GM04503 (cell line): ENCODE data around the gene TRPC4AP.
A peak's percentile ranks its signal among the peaks of the same experiment; 100 is the strongest.
"Not testable (repeated sequence)": the region's sequence is repeated elsewhere in the genome, so short reads cannot be mapped to it uniquely, and the experiment has no call there.

Source experiments
- DNase-seq: peaks from one replicate; pipeline ENCODE4 v3.0.0-alpha.2; 2012; ENCODE audit warnings: low read depth

TRPC4AP gene

GRCh38 chr20:35092524-35093266, at the start of gene TRPC4AP:
Gene TRPC4AP (minus strand): TSS chr20:35092807. CDS start chr20:35092781, 26 bp downstream.
- peak; percentile 47 for DNase-seq

- no peak for DNase-seq
Observed at GRCh38 chr20:35135867-35136586, 43.4 kb upstream of the TRPC4AP start.

GRCh38 chr20:35134880-35135279, 42.3 kb upstream of the TRPC4AP start:
- DNase-seq = no peak

GRCh38 chr20:35134472-35134871, 41.9 kb upstream of the TRPC4AP start:
- no peak for DNase-seq

GRCh38 chr20:35133735-35134134, 41.1 kb upstream of the TRPC4AP start:
- DNase-seq = no peak

- no peak for DNase-seq
Observed at GRCh38 chr20:35133031-35133430, 40.4 kb upstream of the TRPC4AP start.

GRCh38 chr20:35131934-35132333, 39.3 kb upstream of the TRPC4AP start:
- DNase-seq = no peak

- DNase-seq = no peak
Observed at GRCh38 chr20:35129647-35130069, 37.1 kb upstream of the TRPC4AP start.

GRCh38 chr20:35125753-35126152, 33.1 kb upstream of the TRPC4AP start:
- DNase-seq = no peak

GRCh38 chr20:35122756-35123405, 30.3 kb upstream of the TRPC4AP start:
- no peak for DNase-seq

GRCh38 chr20:35121186-35121585, 28.6 kb upstream of the TRPC4AP start:
- no peak for DNase-seq

GRCh38 chr20:35120012-35120701, 27.6 kb upstream of the TRPC4AP start:
- no peak for DNase-seq

- no peak for DNase-seq
Observed at GRCh38 chr20:35117629-35118028, 25.0 kb upstream of the TRPC4AP start.

- no peak for DNase-seq
Observed at GRCh38 chr20:35117196-35117595, 24.6 kb upstream of the TRPC4AP start.

GRCh38 chr20:35116258-35116657, 23.7 kb upstream of the TRPC4AP start:
- no peak for DNase-seq

GRCh38 chr20:35115606-35116005, 23.0 kb upstream of the TRPC4AP start:
- DNase-seq = no peak

- not testable (repeated sequence) for DNase-seq
Observed at GRCh38 chr20:35112276-35112675, 19.7 kb upstream of the TRPC4AP start.

GRCh38 chr20:35111141-35111888, 18.7 kb upstream of the TRPC4AP start:
- DNase-seq = peak; percentile 71

GRCh38 chr20:35108921-35109320, 16.3 kb upstream of the TRPC4AP start:
- DNase-seq = no peak

GRCh38 chr20:35106827-35107380, 14.3 kb upstream of the TRPC4AP start:
- no peak for DNase-seq

GRCh38 chr20:35104685-35105295, 12.2 kb upstream of the TRPC4AP start:
- DNase-seq = no peak
